Measurements from ENCODE around the gene EFNB1. TPM values are rescaled to one million over a fixed set of nuclear protein-coding genes. Genes with fewer than 3 reads are reported as not detected.
A peak's percentile ranks its signal among the peaks of the same experiment; 100 is the strongest.

EFNB1 gene
- total and polyA plus RNA-seq, 2 of the 4 experiments (the other 2 are of a cell fraction): 17.9 to 26.8 TPM

DNA sequence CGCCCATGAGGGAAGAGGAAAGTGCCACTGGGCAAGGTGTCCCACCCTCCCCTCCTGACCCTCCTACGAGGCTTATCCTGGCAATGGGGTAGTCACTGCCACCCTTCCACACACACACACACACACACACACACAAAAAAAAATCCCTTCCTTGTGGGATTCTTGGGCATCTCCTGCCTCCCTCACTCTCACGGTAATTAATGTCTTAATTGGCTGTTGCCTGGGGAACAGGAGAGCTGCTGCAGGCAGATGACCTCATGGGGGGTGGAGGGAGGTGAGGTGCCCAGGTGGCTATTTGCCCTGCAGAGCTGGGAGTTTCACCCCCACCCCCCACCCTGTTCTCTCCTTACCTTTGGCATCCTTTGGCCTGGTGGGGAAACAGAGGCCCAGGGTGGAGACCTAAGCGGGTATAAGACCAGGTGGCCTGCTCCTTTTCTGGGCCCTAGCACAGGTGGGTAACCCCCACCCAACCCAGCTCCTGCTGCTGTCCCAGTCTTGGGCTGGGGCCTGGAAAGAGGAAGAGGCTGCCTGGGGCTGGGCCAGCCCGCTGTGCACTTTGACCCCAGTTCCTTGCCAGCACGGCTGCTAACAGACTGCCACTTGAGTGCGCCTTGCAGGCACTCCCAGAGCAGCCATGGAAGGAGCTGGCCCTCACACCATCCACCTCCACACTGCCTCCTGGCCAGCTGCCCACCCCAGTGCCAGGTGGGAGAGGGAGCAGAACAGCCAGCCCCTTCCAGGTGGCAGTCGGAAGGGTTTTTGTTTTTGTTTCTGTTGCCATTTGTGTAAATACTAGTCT lies 12.6 kb downstream of the EFNB1 start:
- WGBS, 2 experiments (ENCODE audit: extremely low coverage in 2 of 2, insufficient read length in 1 of 2): no CpG with 5 or more reads among the region's 8 CpGs
- in situ Hi-C loops (cut with MboI; ENCODE audit: low sequenced_read_pairs): loop anchor here (25.0 kb wide), 1 partner anchor 196 kb away; no protein-coding TSS in a partner anchor

More for the DNA sequence above, 12.6 kb downstream of the EFNB1 start:
- H3K56ac ChIP-seq (ENCODE audit: extremely low read depth, insufficient read depth, low read length): no peak overlapping the region
- CTCF ChIA-PET: no interaction called here
- H4K91ac ChIP-seq (ENCODE audit: insufficient read depth, low read depth, low read length): no peak overlapping the region
- H3K4me1 ChIP-seq (ENCODE audit: control insufficient read depth, insufficient read depth, low read length): peaks cover 5% of the 10 kb centered on the region; the same call in 1 of the 2 replicates
- TF ChIP-seq MXI1 (IDR thresholded peaks at IDR 0.05; ENCODE audit: borderline replicate concordance, low read depth, low read length) (no peak), USF2 (IDR thresholded peaks at IDR 0.05; ENCODE audit: low read depth, low read length) (no peak), CEBPB (IDR thresholded peaks at IDR 0.05; ENCODE audit: low read depth, low read length) (no peak), FOS (IDR thresholded peaks at IDR 0.05; ENCODE audit: low read depth, low read length) (no peak), RFX5 (IDR thresholded peaks at IDR 0.05; ENCODE audit: low read depth, low read length) (no peak), BHLHE40 (IDR thresholded peaks at IDR 0.05; ENCODE audit: low read depth, low read length) (no peak), POLR2A (IDR thresholded peaks at IDR 0.05; ENCODE audit: low read depth, low read length) (no peak), CHD1 (IDR thresholded peaks at IDR 0.05; ENCODE audit: low read depth, low read length) (no peak), NFE2L2 (IDR thresholded peaks at IDR 0.05; ENCODE audit: low read depth, low read length) (no peak), MAFK (IDR thresholded peaks at IDR 0.05; ENCODE audit: low read depth, low read length) (no peak), RAD21 (IDR thresholded peaks at IDR 0.05; ENCODE audit: low read length) (no peak), MAZ (IDR thresholded peaks at IDR 0.05; ENCODE audit: borderline replicate concordance, low read depth, low read length) (no peak), SMC3 (IDR thresholded peaks at IDR 0.05; ENCODE audit: low read depth, low read length) (no peak)
- TF ChIP-seq, protein P1, sequence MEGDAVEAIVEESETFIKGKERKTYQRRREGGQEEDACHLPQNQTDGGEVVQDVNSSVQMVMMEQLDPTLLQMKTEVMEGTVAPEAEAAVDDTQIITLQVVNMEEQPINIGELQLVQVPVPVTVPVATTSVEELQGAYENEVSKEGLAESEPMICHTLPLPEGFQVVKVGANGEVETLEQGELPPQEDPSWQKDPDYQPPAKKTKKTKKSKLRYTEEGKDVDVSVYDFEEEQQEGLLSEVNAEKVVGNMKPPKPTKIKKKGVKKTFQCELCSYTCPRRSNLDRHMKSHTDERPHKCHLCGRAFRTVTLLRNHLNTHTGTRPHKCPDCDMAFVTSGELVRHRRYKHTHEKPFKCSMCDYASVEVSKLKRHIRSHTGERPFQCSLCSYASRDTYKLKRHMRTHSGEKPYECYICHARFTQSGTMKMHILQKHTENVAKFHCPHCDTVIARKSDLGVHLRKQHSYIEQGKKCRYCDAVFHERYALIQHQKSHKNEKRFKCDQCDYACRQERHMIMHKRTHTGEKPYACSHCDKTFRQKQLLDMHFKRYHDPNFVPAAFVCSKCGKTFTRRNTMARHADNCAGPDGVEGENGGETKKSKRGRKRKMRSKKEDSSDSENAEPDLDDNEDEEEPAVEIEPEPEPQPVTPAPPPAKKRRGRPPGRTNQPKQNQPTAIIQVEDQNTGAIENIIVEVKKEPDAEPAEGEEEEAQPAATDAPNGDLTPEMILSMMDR (conservative IDR thresholded peaks at IDR 0.05; ENCODE audit: low read depth, low read length): no peak
- no peak for ATAC-seq (ENCODE audit: low read depth)
- H2BK20ac ChIP-seq (ENCODE audit: low read depth, low read length): no peak overlapping the region
- BruUV-seq (replicated peaks): TSS peak; percentile 83
- no peaks in the 10 kb centered on the region; the same call in 1 of the 2 replicates for H3K27me3 ChIP-seq (ENCODE audit: control insufficient read depth, insufficient read depth, low read length)
- H3K4ac ChIP-seq (ENCODE audit: low read depth, low read length): no peak overlapping the region
- no peak overlapping the region for H2AK9ac ChIP-seq (replicated peaks; ENCODE audit: low read depth, low read length, poor library complexity)
- H2AK5ac ChIP-seq (ENCODE audit: low read depth, low read length): no peak overlapping the region
- dilution Hi-C loops (cut with HindIII; ENCODE audit: low sequenced_read_pairs, unreplicated experiment): no loop called here
- H3K9me1 ChIP-seq (ENCODE audit: insufficient read depth, low read length): peaks cover 5% of the 10 kb centered on the region; the same call in 1 of the 2 replicates
- no peak overlapping the region for H2BK5ac ChIP-seq (ENCODE audit: low read depth, low read length, poor library complexity, severe bottlenecking)
- H4K5ac ChIP-seq (ENCODE audit: low read depth, low read length): no peak overlapping the region
- no peak overlapping the region for H3K18ac ChIP-seq (ENCODE audit: low read depth, low read length)
- no peak overlapping the region for H3K23ac ChIP-seq (ENCODE audit: low read depth, low read length)
- no peak overlapping the region for H3K4me2 ChIP-seq (ENCODE audit: low read depth, low read length)
- peaks cover 22% of the 10 kb centered on the region; the same call in 1 of the 2 replicates for H3K36me3 ChIP-seq (ENCODE audit: control insufficient read depth, insufficient read depth, low read length)
- no peak overlapping the region for H3K9ac ChIP-seq (ENCODE audit: low read depth, low read length)
- no peak for DNase-seq
- no peak overlapping the region for H4K8ac ChIP-seq (ENCODE audit: low read depth in 2 of 2, low read length in 2 of 2)
- H2BK15ac ChIP-seq (ENCODE audit: low read depth, low read length): no peak overlapping the region
- no peak overlapping the region for H3K27ac ChIP-seq (ENCODE audit: insufficient read depth, low read length)
- H2BK120ac ChIP-seq (ENCODE audit: low read depth, low read length): no peak overlapping the region
- peaks cover 19% of the 10 kb centered on the region for H4K20me1 ChIP-seq (ENCODE audit: insufficient read depth, low read length)
- intact Hi-C loops (cut with micrococcal nuclease): no loop called here
- peaks cover 0 to 20% of the 10 kb centered on the region in 2 experiments; a peak in 2 of 4 replicates for H3K79me1 ChIP-seq (ENCODE audit: low read depth in 1 of 2, low read length in 2 of 2)
- H3K14ac ChIP-seq (replicated peaks; ENCODE audit: low read depth, low read length): no peak overlapping the region
- no peak overlapping the region for H3K4me3 ChIP-seq (ENCODE audit: insufficient read depth, low read depth, low read length)
- POLR2A ChIA-PET (ENCODE audit: unreplicated experiment): no interaction called here
- peak overlapping the region; percentile 5 for H2AFZ ChIP-seq (replicated peaks; ENCODE audit: low read length, poor library complexity)
- no peaks in the 10 kb centered on the region for H3K9me3 ChIP-seq (ENCODE audit: control insufficient read depth, insufficient read depth, low read length)
